GM21515 (cell line): ENCODE data around the gene VEGFC.

ENCODE experiments used
- ATAC-seq: cut with Tn5 transposase; IDR thresholded peaks from one replicate; pipeline ENCODE4 v1.9.1; 2021; ENCODE audit not compliant: unreplicated experiment

VEGFC gene

GRCh38 chr4:176709417-176709816 lies 83.3 kb downstream of the VEGFC start:
- ATAC-seq: no peak

GRCh38 chr4:176708771-176709311 lies 83.9 kb downstream of the VEGFC start:
- no peak for ATAC-seq

- no peak for ATAC-seq
Measured at GRCh38 chr4:176690716-176691115, 102.0 kb downstream of the VEGFC start.

- ATAC-seq: no peak
Measured at GRCh38 chr4:176680668-176681180, 112.0 kb downstream of the VEGFC start.

GRCh38 chr4:176676901-176677300 lies 115.8 kb downstream of the VEGFC start:
- ATAC-seq: no peak

GRCh38 chr4:176675810-176676209 lies 116.9 kb downstream of the VEGFC start:
- no peak for ATAC-seq

- no peak for ATAC-seq
Measured at GRCh38 chr4:176671532-176671931, 121.2 kb downstream of the VEGFC start.

- no peak for ATAC-seq
Measured at GRCh38 chr4:176668324-176668723, 124.4 kb downstream of the VEGFC start.

GRCh38 chr4:176664964-176665363 lies 127.8 kb downstream of the VEGFC start:
- no peak for ATAC-seq

GRCh38 chr4:176660561-176660960 lies 132.2 kb downstream of the VEGFC start:
- ATAC-seq: no peak

GRCh38 chr4:176656108-176656507 lies 136.6 kb downstream of the VEGFC start:
- ATAC-seq: no peak

GRCh38 chr4:176654565-176655216 lies 138.0 kb downstream of the VEGFC start:
- no peak for ATAC-seq

- ATAC-seq: no peak
Measured at GRCh38 chr4:176653401-176654220, 139.1 kb downstream of the VEGFC start.

GRCh38 chr4:176646311-176646710 lies 146.4 kb downstream of the VEGFC start:
- ATAC-seq: no peak

- no peak for ATAC-seq
Measured at GRCh38 chr4:176645246-176645960, 147.3 kb downstream of the VEGFC start.

- ATAC-seq: no peak
Measured at GRCh38 chr4:176642472-176642871, 150.2 kb downstream of the VEGFC start.

GRCh38 chr4:176641237-176641636 lies 151.5 kb downstream of the VEGFC start:
- ATAC-seq: no peak

- no peak for ATAC-seq
Measured at GRCh38 chr4:176638992-176639391, 153.7 kb downstream of the VEGFC start.

GRCh38 chr4:176636292-176636691 lies 156.4 kb downstream of the VEGFC start:
- ATAC-seq: no peak

- no peak for ATAC-seq
Measured at GRCh38 chr4:176635372-176636261, 157.1 kb downstream of the VEGFC start.
